ENCODE data around the gene POMT2.

POMT2 gene

DNA sequence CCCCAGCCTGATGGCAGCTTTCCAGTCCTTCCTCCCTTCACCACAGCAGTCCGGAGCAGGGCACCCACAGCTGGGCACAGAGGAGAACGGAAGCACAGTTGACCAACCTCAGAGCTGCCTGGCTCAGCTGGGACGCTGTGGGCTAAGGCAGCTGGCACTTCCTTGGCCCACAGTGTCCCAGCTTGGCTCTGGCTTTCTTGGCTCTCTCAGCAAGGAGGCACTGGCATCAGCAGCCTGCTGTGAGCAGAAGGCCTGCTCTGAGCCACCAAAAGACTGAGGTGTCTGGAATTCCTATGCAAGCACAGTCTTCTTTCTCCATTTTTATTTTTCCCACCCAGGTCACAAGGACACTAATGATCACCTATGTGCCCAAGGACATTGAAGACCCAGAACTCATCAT is 82.3 kb downstream of the POMT2 start:
- DNase-seq = no peak

DNA sequence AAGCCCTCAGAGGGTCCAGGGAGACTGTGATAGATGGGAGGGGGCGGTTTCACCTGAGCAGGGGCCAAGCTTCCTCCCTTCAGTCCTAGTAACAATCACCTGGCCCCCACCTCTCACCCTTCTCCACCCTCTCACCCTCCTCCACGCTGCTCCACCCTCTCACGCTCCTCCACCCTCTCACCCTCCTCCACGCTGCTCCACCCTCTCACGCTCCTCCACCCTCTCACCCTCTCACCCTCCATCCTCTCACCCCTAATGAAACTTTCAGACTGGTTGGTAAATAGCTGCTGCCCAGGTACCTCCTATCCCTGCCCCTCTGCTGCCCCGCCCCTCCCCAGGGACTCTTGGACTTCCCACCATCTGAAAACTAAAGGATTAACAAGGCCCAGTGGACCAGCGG is 83.9 kb downstream of the POMT2 start:
- no peak for DNase-seq

DNA sequence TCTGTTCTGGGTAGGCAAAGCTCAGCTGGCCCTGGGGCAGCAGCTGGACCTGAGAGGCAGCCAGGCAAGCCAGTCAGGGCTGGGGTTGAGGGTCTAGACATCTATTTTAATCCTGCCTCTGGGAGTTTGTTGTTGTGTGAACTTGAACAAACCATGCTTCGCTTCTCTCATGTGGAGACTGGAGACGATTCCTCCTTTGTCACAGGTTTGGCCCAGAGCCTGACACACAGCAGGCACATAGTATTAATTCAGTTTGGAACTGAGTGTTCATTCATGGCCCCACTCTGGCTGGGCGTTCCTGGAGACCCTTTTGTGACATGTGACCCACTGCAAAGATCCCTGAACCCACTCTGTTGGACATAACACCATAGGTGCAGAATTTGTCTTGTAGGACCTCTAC is 89.0 kb downstream of the POMT2 start:
- no peak for DNase-seq

DNA sequence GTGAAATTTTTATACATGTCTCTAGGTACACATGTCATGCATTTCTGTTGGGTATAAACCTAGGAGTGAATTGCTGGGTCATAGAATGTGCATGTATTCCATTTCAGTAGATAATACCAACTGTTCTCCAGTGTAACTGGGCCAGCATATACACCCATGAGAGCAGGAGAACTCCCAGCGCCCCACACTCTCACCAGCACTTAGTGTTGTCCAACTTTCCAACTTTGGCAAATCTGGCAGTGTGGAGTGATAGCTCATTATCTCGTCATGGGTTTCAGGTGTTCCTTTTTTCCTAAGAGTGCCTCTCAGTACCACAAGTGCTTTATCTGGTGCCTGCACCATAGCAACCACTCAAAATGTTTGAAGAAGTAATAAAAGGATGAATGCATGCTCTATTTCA is 89.8 kb downstream of the POMT2 start:
- DNase-seq = no peak

DNA sequence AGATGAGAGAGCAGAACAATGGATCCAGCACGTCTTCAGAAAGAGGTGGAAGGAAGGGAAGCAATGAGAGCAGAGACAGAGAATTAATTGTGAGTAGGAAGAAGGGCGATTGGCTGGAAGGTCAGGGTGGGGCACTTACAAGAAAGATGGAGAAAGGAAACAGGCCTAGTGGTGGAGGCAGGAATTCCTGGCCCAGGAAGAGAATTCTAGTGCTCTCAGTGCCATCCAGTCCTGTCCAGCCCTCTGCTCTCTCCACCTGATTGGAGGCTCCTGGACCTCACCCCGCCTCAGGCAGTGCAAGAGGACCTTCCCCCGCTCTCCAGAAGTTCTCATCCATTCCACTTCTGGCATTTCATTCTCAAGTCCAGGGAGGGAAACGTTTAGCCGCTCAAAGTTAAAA is 92.6 kb downstream of the POMT2 start:
- no peak for DNase-seq

DNA sequence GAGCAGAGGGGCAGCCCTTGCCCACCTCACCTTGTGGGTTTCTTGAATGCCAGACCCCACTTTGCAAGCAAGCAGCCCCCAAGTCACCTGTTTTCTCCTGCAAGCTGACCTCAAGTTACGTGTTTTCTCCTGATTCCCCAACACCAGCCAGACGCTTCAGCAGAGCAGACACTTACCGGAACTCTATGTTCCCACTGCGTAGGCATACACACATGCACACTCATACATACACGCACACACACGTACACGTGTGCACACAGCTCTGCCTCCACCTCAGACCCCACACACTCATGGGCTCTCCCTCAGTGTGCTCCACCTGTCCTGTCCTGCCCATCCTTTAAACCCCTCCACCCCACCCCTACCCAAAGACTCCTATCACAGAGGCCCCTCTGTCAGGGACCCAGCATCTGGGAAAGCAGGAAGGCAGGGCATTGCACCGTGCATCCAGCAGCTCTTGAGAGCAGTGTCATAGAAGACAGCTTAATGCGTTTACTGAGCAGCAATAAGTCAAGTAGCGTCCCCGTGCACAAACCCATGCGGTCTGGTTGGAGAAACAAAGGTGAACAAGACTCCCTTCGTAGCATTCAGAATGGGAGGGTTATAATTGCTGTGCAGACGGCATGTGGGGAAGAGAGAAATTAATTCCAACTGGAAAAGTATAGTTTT is 94.7 kb downstream of the POMT2 start:
- DNase-seq = no peak

DNA sequence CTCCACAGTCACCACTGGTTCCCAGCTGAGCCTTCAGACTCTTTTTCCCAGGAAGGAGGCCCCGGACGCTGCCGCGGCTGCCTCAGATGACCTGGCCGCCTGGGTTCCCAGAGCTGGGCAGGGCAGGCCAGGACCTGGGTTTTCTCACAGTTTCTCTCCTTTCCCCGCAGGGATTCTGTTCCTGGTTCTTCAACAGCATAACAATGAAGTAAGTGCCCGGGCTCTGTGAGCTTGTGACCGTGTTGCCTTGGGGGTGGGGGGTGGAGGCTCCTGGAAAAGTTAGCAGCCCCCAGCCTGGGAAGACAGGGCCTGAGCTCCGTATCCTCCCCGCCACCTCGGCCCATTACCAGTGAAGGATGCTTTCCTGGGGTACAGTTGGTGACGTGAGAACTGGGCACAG is 95.4 kb downstream of the POMT2 start:
- DNase-seq = no peak
